Measurements from ENCODE around the gene FAM229A.

Gene FAM229A

GRCh38 chr1:32327204-32327603, 35.1 kb downstream of the FAM229A start:
- no peak for DNase-seq

DNA sequence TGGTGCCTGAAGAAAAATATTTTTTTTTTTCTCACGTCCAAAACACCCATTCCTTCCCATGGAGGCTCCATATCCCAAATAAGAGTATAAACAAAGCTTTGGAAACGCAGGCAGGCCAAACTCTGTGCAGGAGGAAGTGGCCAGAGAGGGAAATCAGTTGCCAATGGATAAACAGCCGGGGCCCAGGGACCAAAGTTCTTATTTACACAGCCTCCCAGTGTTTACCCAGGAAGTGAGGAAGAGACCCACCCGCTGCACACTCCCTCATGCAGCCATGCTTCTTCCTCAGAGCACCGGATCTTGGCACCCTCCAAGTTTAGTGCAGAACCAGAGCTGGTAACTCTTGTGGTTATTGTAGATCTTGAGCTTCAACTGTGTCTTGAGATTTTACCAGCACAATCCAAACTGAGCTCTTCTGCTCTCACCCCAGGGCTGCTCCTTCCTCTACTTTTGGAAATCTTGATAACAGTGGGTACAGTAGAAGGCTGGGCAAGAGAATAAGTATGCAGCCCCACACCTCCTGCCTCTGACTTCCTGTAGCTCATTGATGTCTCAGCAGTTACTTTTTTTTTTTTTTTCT, 40.5 kb downstream of the FAM229A start:
- no peak for DNase-seq

- no peak for DNase-seq
Measured at GRCh38 chr1:32318127-32318869, 44.0 kb downstream of the FAM229A start.

DNA sequence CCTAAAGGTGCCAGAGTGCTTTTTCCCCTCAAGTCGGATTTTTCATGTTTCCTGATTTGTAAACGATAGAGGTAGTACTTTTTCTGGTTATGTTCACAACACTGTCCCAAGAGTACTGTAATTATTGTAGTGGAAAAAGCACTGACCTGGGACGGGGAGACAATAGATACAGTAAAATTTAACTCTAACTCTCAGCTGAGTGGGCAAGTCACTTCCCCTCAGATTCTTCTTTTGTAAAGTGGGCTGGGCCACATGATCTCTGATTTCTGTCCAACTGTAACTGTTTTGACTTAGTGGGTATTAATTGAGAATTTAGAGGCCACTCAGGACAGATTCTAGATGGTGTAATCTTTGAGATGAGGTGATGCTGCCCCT, 45.4 kb downstream of the FAM229A start:
- no peak for DNase-seq

GRCh38 chr1:32311709-32312393, 50.4 kb downstream of the FAM229A start:
- no peak for DNase-seq

Data from NK-92 treated with Interleukin-12 subunit alpha and Interleukin-12 subunit beta, amount 100 ng/mL, for 24 hours (cell line).